HepG2 (cell line): ENCODE measurements around the gene ESAM. TPM values are rescaled to one million over a fixed set of nuclear protein-coding genes. Genes with fewer than 3 reads are reported as not detected.

ENCODE experiments used
- ATAC-seq: fragments of 200-7000 bp; cut with Tn5 transposase; 3 replicates; pipeline ENCODE4 v1.9.1; 2020; ENCODE audit warnings: mild to moderate bottlenecking, moderate library complexity
- BruUV-seq: library from RNA; stranded (reverse); fragments of 400-500 nt; replicated peaks from 2 replicates; lab custom pipeline; 2021; lab: Mats Ljungman, UMichigan
- CTCF ChIA-PET: fragments of 300-600 bp; formaldehyde crosslinking; extraction: SDS; loops from one replicate; lab custom pipeline; 2021; ENCODE audit warnings: low total read pairs, inconsistent platforms, low intra/inter-chr PET ratio; lab: Yijun Ruan, JAX
- POLR2A ChIA-PET: fragments of 350-600 bp; sonication (Branson Sonifier 250); formaldehyde crosslinking; loops from one replicate; lab custom pipeline; 2020; ENCODE audit warnings: antibody characterized with exemption, inconsistent platforms; lab: Yijun Ruan, JAX
- DNase-seq: peaks from one replicate; pipeline ENCODE4 v3.0.0-alpha.2; 2015; ENCODE audit warnings: low spot score
- FAIRE-seq: peaks from 3 replicates; lab custom pipeline; 2011; peaks lifted over from hg19 to GRCh38; lab: Jason Lieb, UNC
- H2AFZ ChIP-seq: one replicate; pipeline ENCODE4 v1.6.1; 2011; ENCODE audit warnings: low read length, inconsistent platforms
- H3K27ac ChIP-seq: fragments of 300-600 bp; 3 replicates; pipeline ENCODE4 v1.8.0; 2011; ENCODE audit warnings: mixed run types, mild to moderate bottlenecking, mixed read lengths, low read length, inconsistent platforms; ENCODE audit not compliant: insufficient read depth; ENCODE audit errors: extremely low read length
- H3K27me3 ChIP-seq, 2 experiments: fragments of 200-600 bp in 1 of 2; 2 replicates in 1 of 2; 3 replicates in 1 of 2; pipeline versions ENCODE4 v1.6.0 to v1.8.0; 2011; ENCODE audit warnings: low read length in 2 of 2, mild to moderate bottlenecking in 2 of 2, moderate library complexity in 2 of 2, inconsistent platforms in 1 of 2; ENCODE audit not compliant: insufficient read depth in 2 of 2, control insufficient read depth in 1 of 2
- H3K36me3 ChIP-seq, 2 experiments: fragments of 200-600 bp in 1 of 2; replicated peaks in 1 of 2; 2 replicates in 1 of 2; 3 replicates in 1 of 2; pipeline versions ENCODE4 v1.5.1 to v1.8.0; 2011; ENCODE audit warnings: low read length in 2 of 2, inconsistent platforms in 1 of 2; ENCODE audit not compliant: insufficient read depth in 2 of 2, control insufficient read depth in 1 of 2
- H3K4me1 ChIP-seq: 2 replicates; pipeline ENCODE4 v1.5.1; 2012; ENCODE audit warnings: low read length, inconsistent platforms; ENCODE audit not compliant: insufficient read depth
- H3K4me2 ChIP-seq: 2 replicates; pipeline ENCODE4 v1.6.0; 2011; ENCODE audit warnings: low read depth, low read length, inconsistent platforms
- H3K4me3 ChIP-seq, 3 experiments: fragments of 200-600 bp in 1 of 3; sonication (generic), shearing (Covaris generic) in 1 of 3; replicated peaks in 1 of 3; 2 replicates each; pipeline ENCODE4 v1.5.1; 2011 to 2016; ENCODE audit warnings: low read length in 3 of 3, inconsistent platforms in 2 of 3, low read depth in 2 of 3, mild to moderate bottlenecking in 2 of 3, control low read depth in 1 of 3, mixed read lengths in 1 of 3; ENCODE audit not compliant: insufficient read depth in 1 of 3
- H3K79me2 ChIP-seq: one replicate; pipeline ENCODE4 v1.6.1; 2011; ENCODE audit warnings: low read length, inconsistent platforms; ENCODE audit not compliant: insufficient read depth
- H3K9ac ChIP-seq: 2 replicates; pipeline ENCODE4 v1.6.0; 2011; ENCODE audit warnings: mild to moderate bottlenecking, low read depth, low read length, inconsistent platforms; ENCODE audit not compliant: insufficient read depth
- H3K9me3 ChIP-seq: 2 replicates; pipeline ENCODE4 v1.5.1; 2012; ENCODE audit warnings: mild to moderate bottlenecking, low read length
- H4K20me1 ChIP-seq: 2 replicates; pipeline ENCODE4 v1.6.0; 2011; ENCODE audit warnings: inconsistent platforms, mild to moderate bottlenecking, low read length, moderate library complexity; ENCODE audit not compliant: insufficient read depth
- CENPX ChIP-seq: sonication (generic); formaldehyde crosslinking; IDR thresholded peaks from 2 replicates; pipeline ENCODE4 v1.9.0; 2021; ENCODE audit warnings: mild to moderate bottlenecking, missing genetic modification reagents, moderate library complexity
- EHMT2 ChIP-seq: fragments of 200-600 bp; sonication (generic); IDR thresholded peaks from 2 replicates; pipeline ENCODE4 v1.7.0; 2017; ENCODE audit warnings: antibody characterized with exemption, low read depth, low read length, borderline replicate concordance
- MED8 ChIP-seq: sonication (generic); formaldehyde crosslinking; IDR thresholded peaks from 2 replicates; pipeline ENCODE4 v1.8.1; 2023; ENCODE audit warnings: mild to moderate bottlenecking, missing genetic modification reagents; ENCODE audit not compliant: insufficient replicate concordance
- PRDM10 ChIP-seq: sonication (generic); formaldehyde crosslinking; IDR thresholded peaks from 2 replicates; pipeline ENCODE4 v1.4.0; 2020; ENCODE audit warnings: low read depth, missing genetic modification reagents
- SALL1 ChIP-seq: sonication (generic); formaldehyde crosslinking; IDR thresholded peaks from 2 replicates; pipeline ENCODE4 v1.8.0; 2022; ENCODE audit warnings: mild to moderate bottlenecking, missing genetic modification reagents
- TBL1XR1 ChIP-seq: fragments of 150-350 bp; IDR thresholded peaks from 2 replicates; pipeline ENCODE4 v1.6.1; 2014; ENCODE audit warnings: borderline replicate concordance, low read length; ENCODE audit not compliant: partially characterized antibody
- TEAD3 ChIP-seq: optimal IDR thresholded peaks from 2 replicates; pipeline ENCODE3; 2016; ENCODE audit warnings: borderline replicate concordance
- TOE1 ChIP-seq: sonication (generic); formaldehyde crosslinking; IDR thresholded peaks from 2 replicates; pipeline ENCODE4 v1.4.0; 2020; ENCODE audit warnings: mild to moderate bottlenecking, missing genetic modification reagents
- ZBTB44 ChIP-seq: sonication (generic); formaldehyde crosslinking; IDR thresholded peaks from 2 replicates; pipeline ENCODE4 v1.4.0; 2020; ENCODE audit warnings: missing genetic modification reagents
- ZBTB49 ChIP-seq: sonication (generic); formaldehyde crosslinking; IDR thresholded peaks from 2 replicates; pipeline ENCODE4 v1.4.0; 2020; ENCODE audit warnings: missing genetic modification reagents, borderline replicate concordance
- ZNF253 ChIP-seq: sonication (generic); formaldehyde crosslinking; IDR thresholded peaks from 2 replicates; pipeline ENCODE4 v1.8.0; 2022; ENCODE audit warnings: mild to moderate bottlenecking, missing genetic modification reagents, borderline replicate concordance
- ZNF496 ChIP-seq: sonication (generic); formaldehyde crosslinking; IDR thresholded peaks from 2 replicates; pipeline ENCODE4 v1.8.1; 2023; ENCODE audit warnings: mild to moderate bottlenecking, moderate library complexity, missing genetic modification reagents; ENCODE audit not compliant: insufficient replicate concordance
- ZNF557 ChIP-seq: sonication (generic); formaldehyde crosslinking; IDR thresholded peaks from 2 replicates; pipeline ENCODE4 v1.4.0; 2020; ENCODE audit warnings: missing genetic modification reagents
- ZNF576 ChIP-seq: sonication (generic); formaldehyde crosslinking; IDR thresholded peaks from 2 replicates; pipeline ENCODE4 v1.4.0; 2020; ENCODE audit warnings: mild to moderate bottlenecking, missing genetic modification reagents
- ZNF580 ChIP-seq: IDR thresholded peaks from 2 replicates; pipeline ENCODE4 v1.6.1; 2016; ENCODE audit warnings: low read depth, borderline replicate concordance
- WGBS: methylation state at CpG from one replicate; pipeline ENCODE4 v1.1.6; 2017; ENCODE audit warnings: low lambda C conversion rate; 5-methylcytosine and 5-hydroxymethylcytosine counted together
- in situ Hi-C: cut with HindIII; loops from 2 replicates; pipeline ENCODE4 v1.10.0; 2017; ENCODE audit warnings: low pct_unique_long_range_greater_than_20kb; ENCODE audit not compliant: extremely low pct_ligation_motif_present
- intact Hi-C: fragments of 100-400 bp; cut with micrococcal nuclease; formaldehyde crosslinking; loops from one replicate; pipeline ENCODE4 v1.10.0; 2022; ENCODE audit not compliant: unreplicated experiment
- polyA plus RNA-seq, 8 experiments: library from polyadenylated mRNA; depleted of rRNA in 3 of 8; stranded (reverse) in 7 of 8; unstranded in 1 of 8; fragments of >200 nt; fragmentation: Illumina TruSeq in 4 of 8; extraction: Trizol in 4 of 8; gene quantifications; 2 replicates each; pipeline versions ENCODE4 v1.2.1 to v1.2.3, GENCODE V29; 2011 to 2016; ENCODE audit warnings: low read depth in 4 of 8, missing spikeins in 1 of 8, mixed read lengths in 1 of 8; ENCODE audit not compliant: insufficient read depth in 1 of 8
- total RNA-seq, 5 experiments: library from RNA; depleted of rRNA; stranded (reverse); fragments of >200 nt; fragmentation: Illumina TruSeq; extraction: Trizol; gene quantifications; 2 replicates each; pipeline ENCODE4 v1.2.3, GENCODE V29; 2016; ENCODE audit warnings: low read depth in 1 of 5

ESAM gene
- total and polyA plus RNA-seq, 2 of the 13 experiments (the other 11 are each of a cell fraction or from before 2014, with no cell fraction given) = 1.2 to 6.8 TPM

- CTCF ChIA-PET = no interaction called here
- Histone ChIP-seq H3K79me2 (no peaks in the 10 kb centered on the region), H3K36me3 (peaks cover 1 to 22% of the 10 kb centered on the region in 2 experiments; a peak in 2 of 5 replicates), H3K9ac (no peak overlapping the region), H3K27me3 (no peaks in the 10 kb centered on the region), H3K27ac (no peak overlapping the region), H2AFZ (no peak overlapping the region), H3K9me3 (no peaks in the 10 kb centered on the region), H3K4me2 (no peak overlapping the region), H3K4me1 (peaks cover 50% of the 10 kb centered on the region), H3K4me3 (no peak overlapping the region), H4K20me1 (no peaks in the 10 kb centered on the region)
- FAIRE-seq = no peak
- in situ Hi-C loops = no loop called here
- no peak for TF ChIP-seq ZNF496 (CRISPR knock-in tag)
- no peak for TF ChIP-seq ZBTB44 (CRISPR knock-in tag)
- TF ChIP-seq ZNF557 = no peak
- no peak for TF ChIP-seq TOE1 (CRISPR knock-in tag)
- TF ChIP-seq MED8 (CRISPR knock-in tag) = no peak
- TF ChIP-seq CENPX (CRISPR knock-in tag) = no peak
- TF ChIP-seq SALL1 (CRISPR knock-in tag) = no peak
- no peak for TF ChIP-seq ZBTB49
- TF ChIP-seq ZNF580 = no peak
- no peak for TF ChIP-seq PRDM10 (CRISPR knock-in tag)
- no peak for TF ChIP-seq EHMT2
- no peak for TF ChIP-seq TBL1XR1
- no peak for TF ChIP-seq TEAD3
- no peak for TF ChIP-seq ZNF253
- no peak for TF ChIP-seq ZNF576
- ATAC-seq = no peak
- POLR2A ChIA-PET = interaction anchor here (1.6 kb wide), 1 partner anchor 29 kb away, joined by 3 read pairs; no protein-coding TSS in a partner anchor
- 94% methylated on average over 8 of the region's 8 CpGs for WGBS
- intact Hi-C loops = no loop called here
- no peak for DNase-seq
- no TSS peak for BruUV-seq
These were observed 6.8 kb upstream of the ESAM start for GRCh38 chr11:124768914-124769313.
